PC-9 (cell line): ENCODE results near the gene MCTP2.

ENCODE experiments used
- CTCF ChIP-seq: fragments of 200-600 bp; sonication (generic); conservative IDR thresholded peaks from 2 replicates; pipeline ENCODE4 v1.6.1; 2017; ENCODE audit warnings: mixed run types, antibody characterized with exemption, mild to moderate bottlenecking, moderate library complexity
- EZH2 ChIP-seq: fragments of 200-600 bp; sonication (generic); IDR thresholded peaks from 2 replicates; pipeline ENCODE4 v1.8.0; 2017; ENCODE audit warnings: antibody characterized with exemption, low read depth

GRCh38 chr15:94351031-94351535, 119.7 kb downstream of the MCTP2 start:
- TF ChIP-seq CTCF (no peak), EZH2 (no peak)
